HG03135 (cell line): Measurements from ENCODE around the gene ZNF578.
"Not testable (repeated sequence)": the region's sequence is repeated elsewhere in the genome, so short reads cannot be mapped to it uniquely, and the experiment has no call there.

Experiments used
- ATAC-seq: cut with Tn5 transposase; IDR thresholded peaks from one replicate; pipeline ENCODE4 v1.9.1; 2021; ENCODE audit warnings: mild to moderate bottlenecking, moderate library complexity; ENCODE audit not compliant: unreplicated experiment

ZNF578 gene

DNA sequence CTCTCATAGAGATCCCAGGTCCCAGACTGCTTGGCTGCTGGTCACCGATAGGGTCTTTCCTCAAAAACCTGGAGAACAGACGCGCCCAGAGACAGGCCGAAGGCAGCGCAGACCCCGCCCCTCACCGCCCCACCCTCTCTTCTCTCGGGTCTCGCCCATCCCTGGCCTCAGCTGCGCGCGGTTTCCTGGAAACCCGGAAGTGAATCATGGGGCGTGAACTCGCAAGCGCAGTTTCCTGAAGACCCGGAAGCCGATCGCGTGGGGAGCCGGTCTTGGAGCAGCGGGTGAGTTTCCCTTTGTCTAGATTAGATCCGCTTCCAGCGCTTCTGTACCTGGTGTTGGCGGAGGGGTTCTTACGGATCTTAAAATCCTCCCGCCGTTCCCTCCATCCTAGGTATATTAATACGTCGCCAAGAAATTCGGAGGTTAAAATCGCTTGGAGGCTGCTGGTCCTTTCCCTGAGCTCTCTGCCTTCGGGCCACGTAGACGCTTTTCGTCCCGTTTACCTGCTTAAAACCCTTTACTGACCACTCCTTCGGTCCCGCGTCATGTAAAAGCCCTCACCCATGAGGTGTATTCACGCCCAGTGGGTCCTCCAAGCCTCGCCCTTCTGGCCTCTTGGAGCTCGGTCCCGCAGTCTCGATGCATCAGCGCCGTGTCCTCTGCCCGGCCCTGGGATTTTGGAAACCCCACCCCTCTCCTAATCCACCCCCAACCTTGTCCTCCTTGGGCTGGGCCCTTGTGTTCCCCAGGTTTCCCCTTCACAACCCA is at the start of gene ZNF578:
ZNF578 (plus strand) TSS at position 230 of the 771 bp plus-strand sequence. CDS start 48,293 bp downstream, outside the sequence.
- ATAC-seq: no peak

DNA sequence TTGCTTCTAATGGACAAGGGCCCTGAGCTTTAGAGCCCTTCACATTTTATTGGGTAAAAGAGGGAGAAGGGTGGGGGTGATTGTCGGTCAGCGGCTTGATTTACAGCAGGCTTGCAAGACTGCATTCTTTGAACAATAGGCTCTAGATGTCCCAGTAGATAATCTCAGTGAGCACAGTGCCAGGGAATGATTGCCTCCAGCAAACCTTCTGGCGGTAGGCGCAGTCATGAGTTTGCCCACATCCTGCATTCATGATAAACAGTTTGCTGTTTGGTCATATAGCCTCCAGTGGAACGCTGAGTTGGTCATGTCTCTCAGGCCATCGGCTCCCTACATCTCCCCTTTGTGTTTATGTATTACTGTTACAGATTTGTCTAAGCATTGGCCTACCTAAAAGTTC is 43.1 kb upstream of the ZNF578 start:
- no peak for ATAC-seq

- no peak for ATAC-seq
These were observed 37.6 kb upstream of the ZNF578 start for GRCh38 chr19:52415711-52416110.

- no peak for ATAC-seq
These were observed 24.4 kb upstream of the ZNF578 start, which contains the start of gene ZNF534 for GRCh38 chr19:52428937-52429336. Gene ZNF534, plus strand, starts transcription at chr19:52429148. Its CDS starts 2,327 bp downstream, at chr19:52431475.

DNA sequence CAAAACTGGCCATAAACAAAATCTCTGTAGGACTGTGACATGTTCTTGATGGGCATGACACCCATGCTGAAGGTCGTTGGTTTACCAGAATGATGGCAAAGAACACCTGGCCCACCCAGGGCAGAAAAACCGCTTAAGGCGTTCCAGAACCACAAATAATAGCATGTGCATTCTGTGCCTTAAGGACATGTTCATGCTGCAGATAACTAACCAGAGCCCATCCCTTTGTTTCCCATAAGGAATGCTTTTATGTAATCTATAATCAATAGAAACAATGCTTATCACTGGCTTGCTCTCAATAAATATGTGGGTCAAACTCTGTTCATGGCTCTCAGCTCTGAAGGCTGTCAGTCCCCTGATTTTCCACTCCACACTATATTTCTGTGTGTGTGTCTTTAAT is 11.2 kb upstream of the ZNF578 start:
- ATAC-seq: no peak

DNA sequence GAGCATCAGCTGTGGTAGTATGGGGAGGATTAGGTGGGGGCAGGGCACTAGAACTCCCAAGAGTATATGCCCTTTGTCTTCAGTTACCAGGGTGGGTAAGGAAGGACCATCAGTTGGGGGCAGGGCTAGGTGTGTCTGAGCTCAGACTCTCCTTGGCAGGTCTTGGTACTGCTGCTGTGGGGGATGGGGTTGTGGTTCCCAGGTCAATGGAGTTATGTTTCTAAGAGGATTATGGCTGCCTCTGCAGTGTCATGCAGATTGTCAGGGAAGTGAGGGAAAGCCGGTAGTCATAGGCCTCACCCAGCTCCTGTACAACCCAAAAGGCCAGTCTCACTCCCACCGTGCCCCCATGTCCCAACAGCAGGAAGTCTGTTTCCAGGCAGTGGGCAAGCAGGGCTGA is 8.8 kb upstream of the ZNF578 start:
- no peak for ATAC-seq

GRCh38 chr19:52451241-52451640 is 2.1 kb upstream of the ZNF578 start:
- ATAC-seq: no peak

GRCh38 chr19:52464798-52465470 is 11.6 kb downstream of the ZNF578 start:
- no peak for ATAC-seq

- ATAC-seq: no peak
These were observed 20.4 kb downstream of the ZNF578 start for GRCh38 chr19:52473655-52474350.

GRCh38 chr19:52474351-52475127 is 21.2 kb downstream of the ZNF578 start:
- no peak for ATAC-seq

DNA sequence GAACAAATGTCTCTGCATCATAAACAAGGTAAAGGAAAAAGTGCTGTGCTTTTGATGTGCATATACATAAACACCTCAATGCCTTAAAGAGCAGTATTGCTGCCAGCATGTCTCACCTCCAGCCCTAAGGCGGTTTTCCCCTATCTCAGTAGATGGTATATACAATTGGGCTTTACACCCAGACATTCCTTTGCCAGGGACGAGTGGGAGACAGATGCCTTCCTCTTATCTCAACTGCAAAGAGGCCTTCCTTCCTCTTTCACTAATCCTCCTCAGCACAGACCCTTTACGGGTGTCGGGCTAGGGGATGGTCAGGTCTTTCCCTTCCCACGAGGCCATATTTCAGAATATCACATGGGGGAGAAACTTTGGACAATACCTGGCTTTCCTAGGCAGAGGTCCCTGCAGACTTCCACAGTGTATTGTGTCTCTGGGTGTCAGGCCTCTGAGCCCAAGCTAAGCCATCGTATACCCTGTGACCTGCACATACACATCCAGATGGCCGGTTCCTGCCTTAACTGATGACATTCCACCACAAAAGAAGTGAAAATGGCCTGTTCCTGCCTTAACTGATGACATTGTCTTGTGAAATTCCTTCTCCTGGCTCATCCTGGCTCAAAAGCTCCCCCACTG is 30.9 kb downstream of the ZNF578 start:
- ATAC-seq: not testable (repeated sequence)

GRCh38 chr19:52485064-52485463 is 31.7 kb downstream of the ZNF578 start:
- ATAC-seq: not testable (repeated sequence)

GRCh38 chr19:52485561-52486240 is 32.3 kb downstream of the ZNF578 start:
- not testable (repeated sequence) for ATAC-seq

GRCh38 chr19:52492201-52492993 is 39.0 kb downstream of the ZNF578 start:
- ATAC-seq: no peak

- ATAC-seq: no peak
These were observed 39.7 kb downstream of the ZNF578 start for GRCh38 chr19:52492994-52493470.

GRCh38 chr19:52494518-52494917 is 41.2 kb downstream of the ZNF578 start:
- ATAC-seq: no peak

DNA sequence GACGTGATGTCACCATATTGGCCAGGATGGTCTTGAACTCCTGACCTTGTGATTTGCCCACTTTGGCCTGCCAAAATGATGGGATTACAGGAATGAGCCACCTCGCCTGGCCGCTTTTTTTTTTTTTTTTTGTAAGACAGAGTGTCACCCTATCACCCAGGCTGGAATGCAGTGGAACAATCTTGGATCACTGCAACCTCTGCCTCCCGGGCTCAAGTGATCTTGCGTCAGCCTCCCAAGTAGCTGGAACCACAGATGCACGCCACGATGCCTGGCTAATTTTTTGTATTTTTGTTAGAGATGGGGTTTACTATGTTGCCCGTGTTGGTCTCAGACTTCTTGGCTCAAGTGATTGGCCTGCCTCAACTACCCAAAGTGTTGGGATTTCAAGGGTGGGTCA is 45.2 kb downstream of the ZNF578 start:
- ATAC-seq: no peak

GRCh38 chr19:52500474-52500873 is 47.1 kb downstream of the ZNF578 start:
- not testable (repeated sequence) for ATAC-seq

GRCh38 chr19:52500991-52501390 is 47.6 kb downstream of the ZNF578 start:
- ATAC-seq: not testable (repeated sequence)
